Measurements from ENCODE around the gene AFF1.

The AFF1 gene

DNA sequence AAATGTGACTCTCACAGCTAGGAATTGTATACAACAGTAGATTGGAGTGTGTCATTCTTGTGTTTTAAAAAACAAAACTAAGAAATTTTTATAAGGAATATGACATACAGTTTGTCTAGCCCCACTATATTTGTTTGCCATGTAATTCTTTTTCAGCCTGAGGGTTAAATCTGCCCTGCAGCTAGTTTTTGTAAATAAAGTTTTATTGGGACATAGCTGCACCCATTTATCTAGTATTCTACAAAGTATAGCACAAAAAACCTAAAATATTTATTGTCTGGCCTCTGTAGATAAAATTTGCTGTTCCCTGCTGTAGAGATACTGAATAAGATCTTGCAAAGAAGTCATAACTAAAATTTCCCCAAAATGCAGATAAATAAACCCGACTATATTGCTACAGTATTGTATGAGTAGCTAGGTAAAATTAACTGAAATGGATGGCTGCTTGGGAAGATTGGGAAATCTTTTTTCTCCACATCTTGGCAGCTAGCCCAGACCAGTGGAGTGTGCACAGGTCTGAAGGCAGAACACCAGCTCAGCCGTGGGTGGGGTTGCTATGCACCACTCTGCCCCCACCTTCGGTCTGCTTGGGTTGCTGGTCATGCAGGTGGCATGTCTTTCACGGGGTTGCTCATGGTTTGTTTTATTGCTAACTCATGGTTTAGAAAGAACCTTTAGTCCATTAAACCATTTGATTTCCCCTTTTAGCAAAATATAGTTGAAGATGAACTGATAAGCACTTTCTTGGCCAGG lies 157.8 kb downstream of the AFF1 start:
- no peak for DNase-seq

DNA sequence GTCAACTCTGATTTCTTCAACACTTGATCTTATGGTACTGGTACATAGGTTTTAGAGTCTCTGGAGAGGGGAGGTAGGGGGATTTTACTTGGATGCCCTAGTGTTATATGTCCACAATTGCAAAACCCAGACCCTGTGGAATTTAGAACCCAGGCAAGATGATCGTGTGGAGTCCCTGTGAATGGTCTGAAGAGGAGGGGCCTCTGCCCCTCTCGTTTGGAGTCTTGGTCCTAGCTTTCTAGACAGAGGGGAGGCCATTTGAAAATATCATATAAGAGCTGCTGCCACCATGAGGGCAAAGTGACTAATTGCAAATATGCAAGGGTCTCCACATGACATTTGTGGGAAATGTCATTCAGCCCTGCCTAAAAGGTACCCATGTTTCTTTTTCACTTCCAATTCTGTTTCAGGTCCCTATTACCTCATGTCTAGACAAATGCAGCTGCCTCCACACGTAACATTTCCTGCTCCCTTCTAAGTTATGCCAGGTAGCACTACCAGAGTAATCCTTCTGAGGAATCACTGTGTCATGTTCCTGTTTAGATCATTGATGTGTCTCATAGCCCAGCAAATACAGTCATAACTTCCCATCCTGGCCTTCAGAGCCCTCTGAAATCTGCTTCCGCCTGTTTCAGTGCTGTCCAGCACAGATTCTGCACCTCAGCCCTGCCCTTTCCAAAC lies 158.8 kb downstream of the AFF1 start:
- DNase-seq, result no peak

DNA sequence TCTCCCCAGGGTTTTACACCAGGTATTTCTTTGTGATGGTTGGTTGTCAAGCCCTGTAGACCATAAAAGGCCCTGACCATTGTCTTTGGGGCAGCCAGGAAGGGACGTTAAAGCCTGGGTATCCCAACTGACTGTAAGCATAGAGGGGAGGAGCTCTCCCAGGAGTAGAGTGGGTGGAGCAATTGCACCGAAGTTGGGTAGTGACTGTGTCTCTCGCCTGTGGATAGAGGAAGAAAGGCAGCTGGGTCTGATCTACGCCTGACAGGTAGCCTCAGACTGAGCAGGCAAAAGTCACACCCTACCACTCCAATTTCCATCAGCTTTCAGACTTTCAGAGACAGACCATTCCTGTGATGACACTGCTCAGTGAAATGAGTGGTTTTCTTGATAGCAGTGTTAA lies 162.3 kb downstream of the AFF1 start:
- DNase-seq, result no peak

DNA sequence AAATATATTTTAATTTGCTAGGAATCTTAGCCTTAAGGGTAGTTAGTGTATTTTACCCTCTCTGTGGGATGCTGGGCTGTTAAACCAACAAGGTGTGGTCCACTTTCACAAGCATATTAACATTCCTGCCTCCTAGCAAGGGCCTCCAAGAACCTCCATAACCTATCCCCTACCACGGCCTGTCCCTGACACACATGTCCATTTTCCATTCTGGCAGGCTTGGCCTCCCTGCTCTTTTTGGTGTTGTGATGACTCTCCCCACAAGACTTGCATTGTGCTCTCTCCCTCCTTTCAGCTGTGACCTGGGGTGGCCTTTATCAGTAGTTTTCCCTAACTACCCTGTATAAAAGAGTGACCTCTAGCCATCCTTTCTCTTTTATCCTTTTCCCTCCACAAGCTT lies 165.4 kb downstream of the AFF1 start:
- DNase-seq, result no peak

DNA sequence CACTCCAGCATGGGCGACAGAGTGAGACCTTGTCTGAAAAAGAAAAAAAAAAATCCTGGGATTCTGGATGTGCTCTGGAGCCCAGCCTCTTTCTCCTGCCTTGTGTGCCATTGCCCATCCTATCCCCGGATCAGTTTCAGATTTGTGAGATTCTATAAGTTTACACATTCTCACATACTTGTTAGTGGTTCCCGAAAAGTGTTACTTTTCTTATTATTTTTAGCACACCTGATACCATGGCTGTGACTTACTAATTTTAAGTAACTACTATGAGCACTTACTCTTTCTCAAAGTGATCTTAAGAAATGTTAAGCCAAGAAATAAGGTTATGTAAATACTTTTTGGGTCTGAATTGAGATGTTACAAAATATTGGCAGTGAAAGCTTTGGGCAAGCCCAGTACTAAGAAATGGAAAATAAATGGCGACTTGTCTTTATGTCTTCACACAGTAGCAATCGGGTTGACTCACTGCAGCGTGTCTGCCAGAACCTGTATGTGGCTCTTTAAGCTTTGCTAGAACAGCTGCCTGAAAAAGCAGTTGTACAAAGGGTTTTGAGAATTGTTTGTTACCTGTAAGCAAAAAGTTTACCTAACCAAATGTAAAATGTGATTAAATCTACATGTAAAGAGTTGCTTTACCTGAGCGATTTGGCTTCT lies 166.9 kb downstream of the AFF1 start:
- DNase-seq, result no peak

DNA sequence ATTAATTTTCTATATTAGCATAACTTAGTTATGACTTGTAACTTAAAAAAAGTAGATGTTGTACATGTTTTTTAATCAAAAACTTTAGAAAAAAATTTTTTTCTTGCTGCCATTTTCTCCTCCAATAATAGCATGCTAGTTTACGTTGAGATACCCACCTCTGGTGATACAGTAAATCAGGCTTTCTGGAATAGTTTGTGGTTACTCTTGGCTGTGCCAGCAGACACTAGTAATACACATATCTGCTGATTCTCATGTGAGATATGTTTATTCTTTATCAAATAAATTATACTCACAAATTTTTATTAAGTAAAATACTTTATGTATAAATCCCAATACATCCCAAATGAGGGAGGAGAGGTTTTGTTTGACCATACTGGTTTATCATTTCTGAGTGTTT lies 168.3 kb downstream of the AFF1 start:
- no peak for DNase-seq

DNA sequence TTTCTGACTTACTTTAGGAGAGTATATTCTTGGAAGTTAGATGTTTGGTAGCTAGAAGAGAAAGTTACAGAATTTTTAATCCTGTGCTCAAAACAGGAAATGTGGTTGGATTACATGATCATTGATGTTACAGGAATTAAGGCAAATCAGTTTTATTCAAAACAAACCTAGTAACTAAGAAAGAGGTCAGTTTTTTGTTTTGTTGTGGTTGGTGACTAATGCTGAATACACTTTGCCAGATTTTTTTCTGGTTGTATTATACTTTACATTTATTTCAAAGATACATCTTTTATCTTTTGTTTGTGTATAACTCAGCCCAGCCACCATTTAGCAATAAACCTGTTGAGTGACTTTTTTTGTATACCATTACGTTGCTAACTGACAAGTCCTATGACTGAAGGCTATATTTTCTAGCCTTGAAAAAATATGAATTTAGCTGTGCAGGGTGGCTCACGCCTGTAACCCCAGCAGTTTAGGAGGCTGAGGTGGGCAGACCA lies 168.9 kb downstream of the AFF1 start:
- no peak for DNase-seq

DNA sequence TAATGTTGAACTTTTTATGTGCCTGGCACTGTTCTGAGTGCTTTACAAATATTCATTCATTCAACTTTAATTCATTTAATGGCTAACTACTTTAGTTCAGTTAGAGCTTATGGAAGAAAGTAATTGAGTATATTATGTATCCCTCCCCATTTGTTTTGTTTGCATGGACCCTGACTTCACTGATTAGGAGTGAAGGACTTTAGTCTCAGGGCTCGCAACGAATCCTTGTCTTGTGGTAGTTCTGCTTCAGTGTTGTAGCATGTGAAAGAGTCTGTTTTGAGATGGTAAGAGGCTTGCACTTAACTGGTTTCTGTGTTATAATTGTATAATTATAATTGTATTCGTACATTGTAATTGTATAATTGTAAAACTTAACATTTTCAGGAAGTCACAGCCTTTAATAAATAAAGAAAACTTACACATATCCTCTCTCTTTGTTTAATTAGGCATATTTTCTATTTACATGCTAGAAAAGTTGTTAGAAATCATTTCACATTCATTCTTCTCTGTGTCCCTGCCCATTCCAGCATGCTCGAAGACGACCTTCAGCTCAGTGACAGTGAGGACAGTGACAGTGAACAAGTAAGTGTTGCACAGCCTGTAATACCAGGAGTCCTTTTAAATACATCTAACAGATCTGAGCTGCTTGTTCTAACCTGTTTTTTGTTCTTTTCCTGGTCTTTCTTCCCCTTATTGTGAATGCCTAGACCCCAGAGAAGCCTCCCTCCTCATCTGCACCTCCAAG lies 170.5 kb downstream of the AFF1 start:
- DNase-seq, result no peak

DNA sequence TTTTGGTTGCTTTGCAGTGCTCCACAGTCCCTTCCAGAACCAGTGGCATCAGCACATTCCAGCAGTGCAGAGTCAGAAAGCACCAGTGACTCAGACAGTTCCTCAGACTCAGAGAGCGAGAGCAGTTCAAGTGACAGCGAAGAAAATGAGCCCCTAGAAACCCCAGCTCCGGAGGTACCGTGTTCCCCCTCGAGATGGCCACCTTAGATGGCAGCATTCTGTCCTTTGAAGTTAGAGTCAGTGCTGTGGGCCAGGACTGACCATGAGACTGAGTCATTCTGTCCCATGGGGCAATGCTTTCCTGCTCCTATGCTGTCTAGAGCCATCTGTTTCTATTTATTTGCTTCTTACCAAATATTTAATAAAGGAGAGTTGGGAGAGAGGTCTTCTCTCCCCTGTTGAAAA lies 173.3 kb downstream of the AFF1 start:
- DNase-seq, result no peak

DNA sequence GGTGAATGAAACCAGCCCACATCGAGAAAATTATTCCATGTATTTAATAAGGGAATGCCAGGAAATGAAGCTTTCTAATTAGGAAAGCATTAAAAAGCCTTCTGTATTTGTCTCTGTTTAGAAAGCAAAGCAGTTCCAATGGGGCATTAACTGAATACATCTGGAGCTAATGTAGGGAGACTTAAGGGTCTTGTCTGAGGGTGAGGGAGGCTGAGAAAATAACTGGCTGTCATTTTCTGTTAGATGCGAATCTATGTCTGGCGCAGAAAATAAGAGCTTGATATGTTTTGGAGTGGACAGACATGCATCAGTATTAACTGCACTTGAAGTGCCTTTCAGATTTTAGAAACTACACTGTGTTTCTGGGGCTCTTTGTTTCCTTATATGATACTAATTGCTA lies 174.3 kb downstream of the AFF1 start:
- no peak for DNase-seq

DNA sequence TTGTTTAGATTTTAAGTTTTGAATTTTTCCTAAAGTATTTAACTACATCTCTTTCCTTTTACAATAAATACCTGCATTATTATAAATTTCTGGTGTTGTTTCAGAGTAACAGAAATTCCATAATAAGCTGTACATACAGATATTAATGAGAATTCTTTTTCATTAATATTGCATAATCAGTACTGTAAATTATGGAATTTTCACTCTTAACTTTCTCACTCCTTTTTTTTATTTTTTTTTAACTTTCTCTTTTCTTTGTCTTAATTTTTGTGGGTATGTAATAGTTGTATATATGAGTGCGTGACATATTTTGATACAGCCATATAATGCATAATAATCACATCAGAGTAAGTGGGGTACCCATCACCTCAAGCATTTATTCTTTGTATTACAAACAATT lies 175.1 kb downstream of the AFF1 start:
- DNase-seq, result no peak

DNA sequence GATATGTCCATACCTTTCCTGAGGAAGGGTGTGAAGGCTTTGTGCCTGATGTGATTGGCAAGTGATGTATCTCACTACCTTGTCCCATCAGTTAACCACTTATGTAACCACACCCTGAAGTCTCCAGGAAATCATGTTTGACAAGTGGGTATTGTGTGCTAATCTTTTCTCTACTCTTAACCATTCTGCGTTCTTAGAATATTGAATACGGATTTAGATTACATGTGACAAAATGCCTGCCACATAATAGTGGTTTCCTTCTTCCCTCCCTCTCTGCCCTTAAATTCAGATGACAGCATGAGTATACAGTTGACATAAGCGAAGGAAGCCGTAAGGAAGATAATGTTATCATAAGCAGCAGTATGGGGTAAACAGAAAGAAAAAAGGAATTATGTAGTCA lies 177.3 kb downstream of the AFF1 start:
- no peak for DNase-seq

DNA sequence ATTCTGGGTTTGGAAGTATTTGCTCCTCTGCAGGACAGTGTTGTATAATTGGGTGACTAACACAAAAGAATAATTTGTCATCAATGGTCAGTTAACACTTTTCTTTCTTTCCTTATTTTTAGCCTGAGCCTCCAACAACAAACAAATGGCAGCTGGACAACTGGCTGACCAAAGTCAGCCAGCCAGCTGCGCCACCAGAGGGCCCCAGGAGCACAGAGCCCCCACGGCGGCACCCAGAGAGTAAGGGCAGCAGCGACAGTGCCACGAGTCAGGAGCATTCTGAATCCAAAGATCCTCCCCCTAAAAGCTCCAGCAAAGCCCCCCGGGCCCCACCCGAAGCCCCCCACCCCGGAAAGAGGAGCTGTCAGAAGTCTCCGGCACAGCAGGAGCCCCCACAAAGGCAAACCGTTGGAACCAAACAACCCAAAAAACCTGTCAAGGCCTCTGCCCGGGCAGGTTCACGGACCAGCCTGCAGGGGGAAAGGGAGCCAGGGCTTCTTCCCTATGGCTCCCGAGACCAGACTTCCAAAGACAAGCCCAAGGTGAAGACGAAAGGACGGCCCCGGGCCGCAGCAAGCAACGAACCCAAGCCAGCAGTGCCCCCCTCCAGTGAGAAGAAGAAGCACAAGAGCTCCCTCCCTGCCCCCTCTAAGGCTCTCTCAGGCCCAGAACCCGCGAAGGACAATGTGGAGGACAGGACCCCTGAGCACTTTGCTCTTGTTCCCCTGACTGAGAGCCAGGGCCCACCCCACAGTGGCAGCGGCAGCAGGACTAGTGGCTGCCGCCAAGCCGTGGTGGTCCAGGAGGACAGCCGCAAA lies 179.6 kb downstream of the AFF1 start:
- no peak for DNase-seq

DNA sequence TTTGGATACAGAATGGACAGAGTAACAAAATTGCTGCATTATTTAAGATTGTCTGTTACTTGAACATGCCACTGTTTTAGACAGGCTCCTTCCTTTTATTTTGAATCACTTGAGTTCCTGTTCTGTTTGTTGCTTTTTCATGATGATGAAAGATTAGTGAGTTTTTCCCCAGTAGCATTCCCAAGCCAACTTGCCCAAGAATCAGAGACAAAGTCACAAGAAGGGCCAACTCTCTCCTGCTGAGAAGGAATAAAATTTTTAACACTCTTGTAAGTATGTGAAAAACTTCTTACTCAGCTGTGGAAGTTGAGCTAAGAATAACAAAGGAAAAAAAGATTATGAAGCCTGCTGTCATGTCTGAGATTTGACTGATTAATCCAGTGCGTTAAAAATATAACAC lies 181.4 kb downstream of the AFF1 start:
- DNase-seq, result no peak

DNA sequence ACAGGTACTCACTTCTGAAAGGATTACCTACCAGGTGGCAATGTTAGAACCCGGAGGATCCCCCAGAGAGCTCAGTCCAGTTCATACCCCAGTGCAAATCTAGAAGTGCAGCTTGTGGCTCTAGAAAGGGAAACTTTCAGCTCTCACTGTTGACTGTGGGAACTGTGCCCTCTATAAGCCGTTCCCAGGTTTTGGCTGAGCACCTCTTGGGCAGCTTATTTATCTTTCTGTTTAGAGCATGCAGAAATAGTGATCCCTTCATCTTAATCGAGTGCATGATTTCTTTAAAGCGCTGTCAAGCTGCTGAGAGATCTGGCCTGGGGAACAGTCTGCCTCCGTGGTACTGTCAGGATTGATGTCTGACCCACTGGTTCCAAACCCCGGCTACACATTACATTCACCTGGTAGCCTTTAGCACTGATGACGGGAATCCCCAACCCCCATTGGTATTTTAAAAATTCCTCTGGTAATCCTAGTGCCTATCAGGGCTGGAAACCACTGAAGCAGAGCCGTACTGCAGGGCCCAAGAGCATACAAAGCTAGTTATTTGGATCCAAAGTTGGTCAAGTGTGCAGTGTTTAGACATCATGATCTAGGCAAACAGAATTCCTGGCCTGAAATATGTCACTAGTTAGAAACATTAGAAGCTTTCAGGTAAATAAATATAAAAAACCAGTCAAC lies 182.4 kb downstream of the AFF1 start:
- DNase-seq, result no peak

DNA sequence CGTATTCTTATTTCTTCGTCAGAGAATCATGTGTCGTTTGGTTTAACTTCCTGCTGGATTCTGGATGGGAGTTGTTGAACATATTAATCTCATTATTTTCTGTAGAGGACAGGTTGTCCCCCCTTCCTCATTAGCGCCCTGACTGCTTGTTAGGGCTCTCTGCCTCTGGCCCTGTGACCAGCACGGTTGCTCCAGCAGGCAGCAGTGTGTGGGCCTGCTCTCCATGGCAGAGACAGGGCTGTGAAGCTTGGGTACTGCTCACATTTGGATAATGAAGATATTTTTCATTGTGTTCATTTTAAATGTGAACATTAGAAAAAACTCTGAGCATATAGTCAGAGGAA lies 182.9 kb downstream of the AFF1 start:
- DNase-seq, result no peak

DNA sequence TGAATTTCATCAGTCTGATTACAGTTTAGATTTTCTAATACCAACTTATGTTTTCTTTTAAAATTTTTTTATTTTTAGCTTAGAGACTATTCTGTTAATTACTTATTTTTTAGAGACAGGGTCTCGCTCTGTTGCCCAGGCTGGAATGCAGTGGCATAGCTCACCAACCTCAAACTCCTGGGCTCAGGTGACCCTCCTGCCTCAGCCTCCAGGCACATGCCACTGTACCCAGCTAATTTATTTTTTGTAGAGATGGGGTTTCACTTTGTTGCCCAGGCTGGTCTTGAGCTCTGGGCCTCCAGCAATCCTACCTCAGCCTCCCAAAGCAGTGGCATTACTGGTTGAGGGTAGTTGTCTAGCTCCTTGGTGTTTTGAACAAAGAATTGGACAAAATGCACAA lies 183.6 kb downstream of the AFF1 start:
- no peak for DNase-seq

DNA sequence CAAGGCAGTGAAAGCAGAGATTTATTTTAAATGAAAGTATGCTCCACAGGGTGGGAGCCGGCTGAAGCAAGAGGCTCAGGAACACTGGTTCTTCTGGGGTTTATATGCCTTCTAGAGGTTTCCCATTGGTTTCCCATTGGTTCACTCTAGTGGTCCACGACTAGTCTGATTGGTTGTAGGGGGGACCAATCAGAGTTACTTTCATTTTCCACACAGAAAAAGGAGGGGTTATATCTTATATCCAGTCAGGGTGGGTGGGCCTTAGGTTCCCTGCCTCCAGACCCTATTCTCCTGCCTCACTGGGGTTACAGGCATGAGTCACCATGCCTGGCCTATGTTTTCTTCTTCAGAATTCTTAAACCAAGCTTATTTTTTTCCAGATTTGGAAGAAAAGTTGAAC lies 184.0 kb downstream of the AFF1 start:
- no peak for DNase-seq

DNA sequence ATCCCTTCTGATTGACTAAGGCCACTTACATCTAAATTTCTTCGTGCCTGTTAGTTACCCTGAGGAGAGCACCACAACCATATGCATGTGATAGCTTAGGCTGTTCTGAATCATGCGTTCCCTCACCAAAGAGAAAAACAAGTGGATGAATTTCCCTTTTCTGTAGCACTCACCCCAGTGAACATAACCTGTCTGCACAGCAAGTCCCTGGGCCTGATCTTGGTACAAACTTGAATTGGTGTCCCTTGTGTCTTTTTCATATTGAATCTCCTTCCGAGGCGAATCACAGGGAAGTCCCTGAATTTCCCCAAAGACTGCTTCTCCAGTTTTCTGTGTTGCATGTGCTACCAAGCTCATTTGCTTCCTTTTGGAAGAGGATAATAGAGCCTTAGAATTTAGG lies 185.2 kb downstream of the AFF1 start:
- no peak for DNase-seq

DNA sequence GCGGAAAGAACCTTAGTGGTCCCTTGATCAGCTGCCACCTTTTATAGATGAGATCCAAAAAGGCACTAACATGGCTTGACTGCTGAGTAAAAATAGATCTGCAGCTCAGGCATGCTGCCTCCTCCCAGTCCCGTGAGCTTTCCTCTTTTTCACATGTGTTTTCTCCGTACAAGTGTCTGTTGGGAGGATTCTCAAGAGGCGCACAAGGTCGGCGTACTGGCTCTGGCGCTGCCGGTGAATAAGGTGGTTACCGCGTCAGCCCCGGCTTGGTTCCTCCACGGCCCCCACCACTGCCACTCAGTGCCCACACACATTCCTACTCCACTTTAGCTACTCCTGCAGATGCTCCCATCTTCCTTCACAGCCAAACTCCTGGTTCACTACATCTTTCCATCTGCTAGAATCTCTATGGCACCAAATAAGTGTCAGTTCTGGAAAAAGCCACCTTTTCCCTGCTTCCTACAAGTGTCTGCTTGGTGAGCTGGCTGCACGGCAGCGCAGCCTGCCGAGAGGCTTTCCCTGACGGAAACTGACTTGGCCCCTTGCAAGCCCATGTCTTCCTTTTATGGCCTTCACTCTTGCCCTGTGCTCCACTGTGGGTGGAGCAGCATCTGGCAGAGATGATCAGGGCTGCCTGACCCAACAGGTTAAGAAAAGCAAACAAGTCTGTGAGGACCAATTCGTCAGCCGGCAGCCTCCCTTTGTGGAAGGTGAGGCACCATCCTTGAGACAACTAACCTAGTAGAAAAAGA lies 185.8 kb downstream of the AFF1 start:
- no peak for DNase-seq

DNA sequence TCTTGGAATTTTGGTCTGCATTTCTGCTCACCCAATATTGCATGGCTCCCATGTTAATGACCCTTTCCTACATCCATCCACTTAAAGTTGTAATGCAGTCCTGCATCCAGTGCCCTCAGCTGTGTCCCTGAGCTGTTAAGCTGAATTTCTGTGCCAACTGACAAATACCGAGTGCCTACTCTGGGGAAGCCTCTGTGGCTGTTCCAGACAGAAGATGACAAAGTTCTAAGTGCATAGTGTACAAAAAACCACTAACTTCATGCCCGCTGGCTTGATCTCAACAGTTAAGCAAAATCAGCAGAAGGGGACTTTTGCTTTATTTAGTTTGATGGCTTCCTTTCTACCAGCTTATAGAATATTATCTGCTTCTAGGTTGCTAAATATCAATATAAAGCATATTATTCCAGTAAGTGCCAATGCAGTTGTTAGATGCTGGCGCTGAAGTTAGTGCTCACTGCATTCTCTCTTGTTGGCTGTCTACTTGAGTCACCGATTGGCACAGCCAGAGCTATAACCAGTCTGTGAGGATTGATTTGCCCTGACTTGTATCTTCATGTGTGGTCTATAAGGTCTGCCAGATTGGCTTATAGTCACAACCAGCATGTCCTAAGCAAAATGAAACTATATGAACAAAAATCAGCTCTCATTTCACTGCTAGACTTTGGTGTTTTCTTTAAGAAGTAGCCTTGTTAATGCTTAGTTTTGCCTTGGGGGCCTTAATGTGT lies 186.7 kb downstream of the AFF1 start:
- DNase-seq, result no peak
